Endothelial cell (in vitro differentiated cells): ENCODE measurements around the gene ASB13. TPM values are rescaled to one million over a fixed set of nuclear protein-coding genes. Genes with fewer than 3 reads are reported as not detected.

ENCODE experiments used
- DNase-seq: peaks from one replicate; pipeline ENCODE4 v3.0.0; 2021; ENCODE audit warnings: low spot score
- H3K27ac Mint-ChIP-seq: one replicate; pipeline ENCODE4 v1.8.0; 2021; ENCODE audit warnings: mixed read lengths, inconsistent platforms; ENCODE audit not compliant: unreplicated experiment
- H3K27me3 Mint-ChIP-seq: one replicate; pipeline ENCODE4 v1.8.0; 2021; ENCODE audit warnings: mild to moderate bottlenecking, moderate library complexity, mixed read lengths, inconsistent platforms; ENCODE audit not compliant: unreplicated experiment
- H3K36me3 Mint-ChIP-seq: one replicate; pipeline ENCODE4 v1.8.0; 2021; ENCODE audit warnings: mild to moderate bottlenecking, low read depth, mixed read lengths, inconsistent platforms; ENCODE audit not compliant: unreplicated experiment
- H3K4me1 Mint-ChIP-seq: one replicate; pipeline ENCODE4 v1.8.0; 2021; ENCODE audit warnings: mild to moderate bottlenecking, mixed read lengths, inconsistent platforms; ENCODE audit not compliant: unreplicated experiment
- H3K4me3 Mint-ChIP-seq: one replicate; pipeline ENCODE4 v1.8.0; 2021; ENCODE audit warnings: mild to moderate bottlenecking, mixed read lengths, inconsistent platforms; ENCODE audit not compliant: unreplicated experiment
- H3K9me3 Mint-ChIP-seq: one replicate; pipeline ENCODE4 v1.8.0; 2021; ENCODE audit warnings: mixed read lengths, inconsistent platforms; ENCODE audit not compliant: unreplicated experiment
- CTCF ChIP-seq: fragments of 200-600 bp; sonication (generic); IDR thresholded peaks from one replicate; pipeline ENCODE4 v1.5.0; 2021; ENCODE audit warnings: antibody characterized with exemption; ENCODE audit not compliant: unreplicated experiment
- total RNA-seq: library from RNA; stranded (reverse); fragmentation: NEBNext Ultra II Directional; extraction: Animal tissue kit (Norgen Biotek cat#: 25700); gene quantifications from one replicate; pipeline ENCODE4 v1.2.1, GENCODE V29; 2021; ENCODE audit not compliant: unreplicated experiment

The ASB13 gene
- total RNA-seq, 1 donor from 2014 or later: 22.5 TPM

GRCh38 chr10:5659702-5660528 is 6.5 kb downstream of the ASB13 start:
- no peak for TF ChIP-seq CTCF
- no peaks in the 10 kb centered on the region for H3K9me3 Mint-ChIP-seq
- DNase-seq: no peak
- peaks cover 28% of the 10 kb centered on the region for H3K4me1 Mint-ChIP-seq
- H3K36me3 Mint-ChIP-seq: peaks cover 9% of the 10 kb centered on the region
- no peak overlapping the region for H3K4me3 Mint-ChIP-seq
- peaks cover 12% of the 10 kb centered on the region for H3K27me3 Mint-ChIP-seq
- no peak overlapping the region for H3K27ac Mint-ChIP-seq

- TF ChIP-seq CTCF: no peak
- no peak overlapping the region for H3K4me3 Mint-ChIP-seq
- no peak overlapping the region for H3K27ac Mint-ChIP-seq
- no peak for DNase-seq
- no peaks in the 10 kb centered on the region for H3K9me3 Mint-ChIP-seq
- peaks cover 24% of the 10 kb centered on the region for H3K4me1 Mint-ChIP-seq
- peaks cover 11% of the 10 kb centered on the region for H3K27me3 Mint-ChIP-seq
- H3K36me3 Mint-ChIP-seq: peaks cover 9% of the 10 kb centered on the region
These were observed 7.3 kb downstream of the ASB13 start for GRCh38 chr10:5658871-5659618.

GRCh38 chr10:5656737-5657579 is 9.4 kb downstream of the ASB13 start:
- Mint-ChIP-seq H3K27ac (no peak overlapping the region), H3K9me3 (no peaks in the 10 kb centered on the region)

GRCh38 chr10:5655121-5655520 is 11.3 kb downstream of the ASB13 start:
- H3K4me1 Mint-ChIP-seq: peaks cover 16% of the 10 kb centered on the region
- no peak for TF ChIP-seq CTCF
- H3K36me3 Mint-ChIP-seq: peaks cover 9% of the 10 kb centered on the region
- H3K27ac Mint-ChIP-seq: no peak overlapping the region
- peaks cover 8% of the 10 kb centered on the region for H3K27me3 Mint-ChIP-seq
- no peaks in the 10 kb centered on the region for H3K9me3 Mint-ChIP-seq
- no peak for DNase-seq
- no peak overlapping the region for H3K4me3 Mint-ChIP-seq

More at GRCh38 chr10:5656737-5657579, 9.4 kb downstream of the ASB13 start:
- Mint-ChIP-seq H3K27me3 (peaks cover 9% of the 10 kb centered on the region), H3K4me1 (peaks cover 16% of the 10 kb centered on the region), H3K36me3 (peaks cover 7% of the 10 kb centered on the region), H3K4me3 (no peak overlapping the region)
- DNase-seq: no peak
- TF ChIP-seq CTCF: no peak
